Body of pancreas (tissue), 4 donors: ENCODE measurements around the gene IL7R.
A peak's percentile ranks its signal among the peaks of the same experiment; 100 is the strongest.

ENCODE experiments used
- POLR2A ChIP-seq, 3 donors: fragments of 450-650 bp; IDR thresholded peaks; one replicate each; pipeline ENCODE4 v1.6.1; 2016; ENCODE audit warnings: antibody characterized with exemption in 3 of 3, mild to moderate bottlenecking in 2 of 3
- TF ChIP-seq, protein P1 (sequence below), 7 experiments: fragments of 450-650 bp in 4 of 7; fragments of 200-600 bp in 3 of 7; sonication (generic) in 3 of 7; IDR thresholded peaks; one replicate each; pipeline ENCODE4 v1.5.1; 2016 to 2019; ENCODE audit warnings: antibody characterized with exemption in 7 of 7

DNA sequence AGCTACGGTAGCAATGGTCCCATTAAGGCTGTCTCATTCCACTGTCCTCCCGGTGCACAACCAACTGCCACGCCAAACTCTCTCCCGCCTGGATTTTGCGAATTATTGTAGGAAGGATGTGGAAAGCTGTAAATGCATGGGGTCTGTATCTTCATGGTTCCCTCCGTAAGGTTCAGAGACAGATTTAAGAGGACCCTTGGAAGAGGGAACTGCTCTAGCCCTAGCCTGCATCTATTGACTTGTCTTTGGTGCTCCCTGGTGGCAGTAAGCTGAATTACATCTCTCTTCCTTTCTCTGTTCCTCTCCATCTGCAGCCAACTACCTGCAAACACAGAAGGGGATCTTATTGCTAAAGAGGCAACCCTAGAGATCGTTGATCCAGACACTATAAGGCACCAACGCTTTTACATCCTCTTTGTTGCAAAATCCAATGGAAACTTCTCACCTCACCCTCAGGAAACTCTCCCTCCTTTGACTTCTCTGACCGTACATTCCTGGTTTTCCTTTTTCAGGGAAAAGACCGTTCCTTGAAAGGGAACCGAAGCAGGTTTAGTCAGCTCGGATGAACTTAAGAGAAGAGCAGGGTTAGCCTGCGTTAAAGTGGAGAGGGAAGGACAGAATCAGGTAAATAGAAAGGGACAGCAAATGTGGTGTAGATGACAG, 69.8 kb downstream of the IL7R start:
- TF ChIP-seq, protein P1, sequence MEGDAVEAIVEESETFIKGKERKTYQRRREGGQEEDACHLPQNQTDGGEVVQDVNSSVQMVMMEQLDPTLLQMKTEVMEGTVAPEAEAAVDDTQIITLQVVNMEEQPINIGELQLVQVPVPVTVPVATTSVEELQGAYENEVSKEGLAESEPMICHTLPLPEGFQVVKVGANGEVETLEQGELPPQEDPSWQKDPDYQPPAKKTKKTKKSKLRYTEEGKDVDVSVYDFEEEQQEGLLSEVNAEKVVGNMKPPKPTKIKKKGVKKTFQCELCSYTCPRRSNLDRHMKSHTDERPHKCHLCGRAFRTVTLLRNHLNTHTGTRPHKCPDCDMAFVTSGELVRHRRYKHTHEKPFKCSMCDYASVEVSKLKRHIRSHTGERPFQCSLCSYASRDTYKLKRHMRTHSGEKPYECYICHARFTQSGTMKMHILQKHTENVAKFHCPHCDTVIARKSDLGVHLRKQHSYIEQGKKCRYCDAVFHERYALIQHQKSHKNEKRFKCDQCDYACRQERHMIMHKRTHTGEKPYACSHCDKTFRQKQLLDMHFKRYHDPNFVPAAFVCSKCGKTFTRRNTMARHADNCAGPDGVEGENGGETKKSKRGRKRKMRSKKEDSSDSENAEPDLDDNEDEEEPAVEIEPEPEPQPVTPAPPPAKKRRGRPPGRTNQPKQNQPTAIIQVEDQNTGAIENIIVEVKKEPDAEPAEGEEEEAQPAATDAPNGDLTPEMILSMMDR (IDR thresholded peaks at IDR 0.05), result peak; percentile 33 to 84 (median 74)
- no peak for TF ChIP-seq POLR2A (IDR thresholded peaks at IDR 0.05)
